ENCODE results near the gene VASH2.
"Not testable (repeated sequence)": the region's sequence is repeated elsewhere in the genome, so short reads cannot be mapped to it uniquely, and the experiment has no call there.

Gene VASH2

GRCh38 chr1:212981025-212981495 is 30.7 kb downstream of the VASH2 start:
- no peak for DNase-seq (ENCODE audit: low spot score)

DNA sequence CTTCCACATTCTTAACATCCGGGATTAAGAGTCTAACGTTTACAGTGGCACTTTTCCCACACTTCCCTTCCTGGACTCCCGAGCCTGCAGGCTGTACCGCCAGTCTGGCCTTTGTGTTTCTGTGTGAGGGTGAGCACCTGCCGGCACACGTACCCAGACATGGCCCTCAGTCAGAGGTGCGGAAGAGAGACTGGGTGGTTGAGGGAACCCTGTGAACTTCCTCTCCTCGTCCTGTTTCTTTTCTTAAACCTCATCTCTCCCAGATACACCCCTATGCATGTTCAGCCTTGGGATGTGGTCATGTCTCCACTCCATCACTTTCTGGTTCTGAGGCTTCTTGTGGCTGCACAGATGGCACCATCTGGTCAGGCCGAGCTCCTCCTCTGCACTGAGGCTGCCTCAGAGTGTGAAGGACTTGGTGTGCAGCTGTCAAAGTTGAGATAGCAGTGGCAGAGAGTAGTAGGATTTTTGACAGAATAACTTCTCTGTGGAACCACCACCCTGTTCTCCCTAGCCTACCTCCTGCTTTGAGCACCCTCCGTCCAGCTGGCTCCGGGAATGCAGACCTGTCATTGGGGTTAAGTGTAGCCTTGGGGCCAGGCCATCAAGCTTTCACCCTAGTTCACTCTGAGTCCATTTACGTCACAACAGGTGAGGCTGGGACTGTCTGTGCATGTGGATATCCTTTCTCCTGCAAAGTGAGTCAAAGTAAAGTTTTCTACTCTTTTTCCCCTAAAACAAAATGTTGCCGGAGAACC is 31.4 kb downstream of the VASH2 start:
- DNase-seq (ENCODE audit: low spot score) = no peak

- no peak for DNase-seq (ENCODE audit: low spot score)
These were observed 32.2 kb downstream of the VASH2 start for GRCh38 chr1:212982430-212983152.

- DNase-seq (ENCODE audit: low spot score) = no peak
These were observed 33.1 kb downstream of the VASH2 start for GRCh38 chr1:212983482-212983881.

DNA sequence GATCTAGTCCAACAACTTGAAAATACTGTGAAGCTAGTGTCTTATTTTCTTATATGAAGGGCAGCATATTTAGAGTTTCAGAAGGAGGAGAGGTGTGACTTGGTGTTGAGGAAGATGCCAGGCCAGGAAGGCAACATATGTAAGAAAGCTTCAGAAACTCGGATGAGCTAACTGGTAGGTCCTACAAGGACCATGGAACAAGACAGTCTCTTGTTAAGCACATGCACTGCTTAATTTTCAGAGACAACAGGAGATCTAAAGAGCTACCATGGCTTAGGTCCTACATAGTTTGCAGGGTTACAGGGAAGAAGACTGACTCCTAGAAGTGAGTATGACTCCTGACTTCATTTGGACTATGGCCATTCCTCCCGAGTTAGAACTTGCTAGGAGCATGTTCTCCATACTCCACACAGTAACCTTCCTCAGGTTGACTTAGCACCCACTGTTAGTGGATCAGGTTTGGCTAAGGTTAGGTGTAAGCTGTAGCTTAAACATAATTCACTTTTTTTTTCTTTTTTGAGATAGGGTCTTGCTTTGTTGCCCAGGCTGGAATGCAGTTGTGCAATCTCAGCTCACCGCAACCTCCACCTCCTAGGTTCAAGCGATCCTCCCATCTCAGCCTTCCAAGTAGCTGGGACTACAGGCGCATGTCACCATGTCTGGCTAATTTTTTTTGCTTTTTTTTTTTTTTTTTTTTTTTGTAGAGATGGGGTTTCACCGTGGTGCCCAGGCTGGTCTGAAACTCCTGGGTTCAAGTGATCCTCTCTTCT is 34.4 kb downstream of the VASH2 start:
- DNase-seq (ENCODE audit: low spot score) = no peak

DNA sequence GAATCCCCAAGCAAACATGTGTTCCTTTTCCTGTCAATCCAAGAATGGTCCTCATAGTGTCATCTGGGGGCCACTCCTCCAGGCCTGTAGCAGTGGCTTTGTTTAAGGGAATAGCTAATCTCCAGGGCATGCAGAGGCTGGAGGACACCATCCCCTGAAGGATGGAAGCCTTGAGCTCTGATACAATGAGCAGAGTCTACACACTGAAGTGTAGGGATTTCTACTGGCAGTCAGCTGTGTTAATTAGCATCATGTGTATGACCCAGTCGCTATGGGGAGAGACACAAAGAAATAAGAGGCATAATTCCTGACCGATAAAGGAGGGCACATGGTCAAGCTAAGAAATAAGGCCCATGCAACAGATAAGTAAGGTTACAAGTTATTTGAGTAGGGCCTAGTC is 36.2 kb downstream of the VASH2 start:
- no peak for DNase-seq (ENCODE audit: low spot score)

DNA sequence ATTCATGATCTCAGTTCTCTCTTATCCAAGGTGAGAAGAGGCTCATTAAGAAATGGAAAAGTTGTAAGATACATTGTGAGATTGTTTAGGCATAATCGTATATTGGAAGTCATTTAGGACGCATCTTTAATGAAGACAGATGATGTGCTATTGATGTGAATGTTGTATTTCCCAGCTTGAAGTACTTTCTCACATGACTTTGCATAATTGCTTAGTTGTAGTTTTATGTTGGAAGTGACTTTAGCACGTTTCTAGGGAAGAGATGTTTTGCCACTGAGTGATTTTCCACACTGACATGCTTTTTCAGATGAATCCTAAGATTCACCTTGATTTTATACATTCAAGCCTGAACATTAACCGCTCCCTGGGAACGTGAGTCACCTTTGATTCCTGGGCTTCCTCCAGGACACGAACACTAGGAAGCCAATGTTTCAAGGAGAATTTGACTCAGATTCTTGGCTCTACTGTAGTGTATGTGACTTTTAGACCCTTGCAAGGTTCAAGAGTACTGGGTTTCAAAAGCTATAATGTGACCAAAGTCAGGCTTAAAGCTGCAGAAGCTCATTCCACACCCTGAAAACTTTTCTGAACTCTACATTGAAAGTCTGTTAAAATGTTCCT is 37.5 kb downstream of the VASH2 start:
- peak; percentile 27 for DNase-seq (ENCODE audit: low spot score)

- no peak for DNase-seq (ENCODE audit: low spot score)
These were observed 39.9 kb downstream of the VASH2 start for GRCh38 chr1:212990276-212990675.

DNA sequence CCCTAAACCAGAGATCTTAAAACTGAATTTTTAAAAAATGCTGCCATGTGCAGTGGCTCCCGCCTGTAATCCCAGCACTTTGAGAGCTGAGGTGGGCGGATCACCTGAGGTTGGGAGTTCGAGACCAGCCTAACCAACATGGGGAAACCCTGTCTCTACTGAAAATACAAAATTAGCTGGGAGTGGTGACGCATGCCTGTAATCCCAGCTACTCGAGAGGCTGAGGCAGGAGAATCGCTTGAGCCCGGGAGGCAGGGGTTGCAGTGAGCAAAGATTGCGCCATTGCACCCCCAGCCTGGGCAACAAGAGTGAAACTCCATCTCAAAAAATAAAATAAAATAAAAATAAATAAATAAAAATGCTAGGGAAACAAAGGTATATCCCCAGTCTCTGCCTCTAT is 43.6 kb downstream of the VASH2 start:
- DNase-seq (ENCODE audit: low spot score) = not testable (repeated sequence)

GRCh38 chr1:212994926-212995325 is 44.6 kb downstream of the VASH2 start:
- no peak for DNase-seq (ENCODE audit: low spot score)

GRCh38 chr1:213003256-213003655 is 52.9 kb downstream of the VASH2 start:
- no peak for DNase-seq (ENCODE audit: low spot score)

- DNase-seq (ENCODE audit: low spot score) = no peak
These were observed 58.2 kb downstream of the VASH2 start for GRCh38 chr1:213008564-213008963.

DNA sequence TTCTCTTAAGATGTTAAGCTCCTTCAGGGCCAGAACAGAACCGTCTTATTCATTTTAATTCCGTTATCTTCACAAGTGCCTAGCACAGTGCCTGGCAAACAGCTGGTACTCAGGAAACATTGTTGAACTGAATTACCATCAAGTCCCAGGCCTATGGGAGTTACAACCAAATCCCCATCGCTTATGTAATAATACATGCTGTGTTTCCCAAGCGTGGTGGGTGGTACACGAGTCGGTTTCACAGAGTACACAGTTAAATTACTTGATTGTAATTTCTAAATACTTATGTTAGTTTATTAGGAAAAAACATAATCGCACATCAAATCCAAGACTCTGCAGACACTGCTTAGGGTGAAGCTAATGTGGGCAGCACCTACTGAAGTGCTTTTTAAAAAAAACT is 64.3 kb downstream of the VASH2 start:
- DNase-seq (ENCODE audit: low spot score) = peak; percentile 21

DNA sequence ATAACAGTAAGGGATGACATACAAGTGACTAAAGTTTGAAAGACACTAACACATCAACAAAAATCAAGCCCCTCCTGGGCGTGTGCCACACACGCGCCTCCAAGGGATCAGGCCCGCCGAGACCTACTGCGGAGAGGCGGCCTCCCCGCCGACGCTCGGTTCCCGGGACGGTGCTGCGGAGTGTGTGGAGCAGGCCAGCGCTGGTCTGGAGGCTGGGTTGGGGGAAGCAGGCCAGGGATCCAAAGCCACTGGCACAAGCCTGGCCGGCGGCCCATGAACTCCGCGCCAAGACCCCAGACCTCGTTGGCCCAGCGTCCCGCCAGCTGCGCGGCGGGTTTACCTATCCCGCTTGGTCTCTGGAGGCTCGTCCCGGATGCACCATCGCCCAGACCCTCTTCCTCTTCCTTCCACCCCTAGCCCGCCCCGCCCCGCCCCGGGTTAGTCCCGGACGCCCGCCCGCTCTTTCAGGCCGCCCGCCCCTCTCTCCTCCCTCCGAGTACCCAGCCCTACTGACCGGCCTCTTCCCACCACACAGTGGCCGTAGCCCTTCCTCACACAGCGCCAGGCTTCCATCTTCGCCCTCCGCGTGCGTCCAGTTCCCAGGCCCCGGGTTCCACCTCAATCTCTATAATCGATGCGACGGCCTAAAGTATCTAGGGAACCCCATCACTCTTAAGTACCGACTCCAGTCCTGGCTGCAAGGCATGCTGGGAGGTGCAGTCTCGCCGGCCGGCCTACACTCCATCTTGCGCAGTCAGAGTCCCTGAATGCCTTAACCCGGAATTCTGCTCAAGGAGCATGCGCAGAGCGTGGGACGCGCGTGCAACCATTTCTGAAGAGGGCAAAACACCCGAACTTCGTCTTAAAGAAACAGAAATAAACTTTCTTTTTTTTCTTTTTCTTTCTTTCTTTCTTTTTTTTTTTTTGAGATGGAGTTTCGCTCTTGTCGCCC is 65.0 kb downstream of the VASH2 start, which contains the start of gene ANGEL2:
Gene ANGEL2, minus strand, starts transcription at position 769 of the 952 bp plus-strand sequence. Its CDS starts 196 bp downstream, at position 573.
- peak; percentile 98 for DNase-seq (ENCODE audit: low spot score)

- no peak for DNase-seq (ENCODE audit: low spot score)
These were observed 67.3 kb downstream of the VASH2 start for GRCh38 chr1:213017447-213018273.

GRCh38 chr1:213019450-213019849 is 69.1 kb downstream of the VASH2 start:
- DNase-seq (ENCODE audit: low spot score) = no peak

DNA sequence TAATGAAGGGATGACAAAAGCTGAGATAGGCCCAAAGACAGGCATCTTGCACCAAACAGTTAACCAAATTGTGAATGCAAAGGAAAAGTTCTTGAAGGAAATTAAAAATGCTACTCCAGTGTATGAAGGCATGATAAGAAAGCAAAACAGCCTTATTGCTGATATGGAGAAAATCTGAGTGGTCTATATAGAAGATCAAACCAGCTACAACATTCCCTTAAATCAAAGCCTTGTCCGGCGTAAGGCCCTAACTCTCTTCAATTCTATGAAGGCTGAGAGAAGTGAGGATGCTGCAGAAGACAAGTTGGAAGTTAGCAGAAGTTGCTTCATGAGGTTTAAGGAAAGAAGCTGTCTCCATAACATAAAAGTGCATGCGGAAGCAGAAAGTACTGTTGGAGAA is 69.7 kb downstream of the VASH2 start:
- DNase-seq (ENCODE audit: low spot score) = no peak

GRCh38 chr1:213027024-213027423 is 76.7 kb downstream of the VASH2 start:
- DNase-seq (ENCODE audit: low spot score) = not testable (repeated sequence)

DNA sequence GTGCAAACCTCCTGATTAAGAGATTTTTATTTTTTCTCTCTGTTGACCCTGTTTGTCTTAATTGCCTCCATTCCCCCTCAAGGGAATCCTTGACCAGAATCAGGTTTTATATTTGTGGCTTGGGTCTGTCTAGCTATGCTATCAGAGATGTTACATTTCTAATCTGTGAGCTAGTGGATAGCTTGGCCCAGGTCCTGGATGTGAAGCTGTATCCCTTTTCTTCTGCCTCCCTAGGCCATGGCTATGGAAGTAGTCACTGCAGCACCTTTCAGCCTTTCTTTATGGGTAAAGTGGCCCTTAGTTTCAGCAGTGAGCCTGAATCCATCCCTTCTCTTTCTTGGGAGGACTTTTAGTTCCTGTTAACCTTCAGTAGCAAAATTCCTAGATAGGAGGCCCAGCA is 82.3 kb downstream of the VASH2 start:
- DNase-seq (ENCODE audit: low spot score) = no peak

DNA sequence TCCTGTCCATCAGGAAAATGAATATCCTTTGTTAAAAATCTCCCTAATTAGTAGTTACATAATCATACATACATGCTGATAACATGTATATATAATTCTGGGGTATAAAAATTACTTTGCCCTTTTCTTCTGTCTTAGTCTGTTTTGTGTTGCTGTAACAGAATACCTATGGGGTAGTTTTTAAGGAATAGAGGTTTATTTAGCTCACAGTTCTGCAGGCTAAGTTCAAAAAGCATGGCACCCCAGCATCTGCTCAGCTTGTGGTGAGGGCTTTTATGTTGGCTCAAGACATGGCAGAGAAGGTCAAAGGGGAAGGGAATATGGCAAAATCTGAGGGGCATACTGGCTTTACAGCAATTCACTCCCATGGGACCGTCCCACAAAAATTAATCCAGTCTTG is 84.4 kb downstream of the VASH2 start:
- DNase-seq (ENCODE audit: low spot score) = no peak
